ENCODE results near the gene IL4.

GRCh38 chr5:132639706-132640130 is 34.1 kb upstream of the IL4 start:
- TF ChIP-seq HLTF (IDR thresholded peaks at IDR 0.05) (no peak), ZBTB43 (CRISPR knock-in tag; IDR thresholded peaks at IDR 0.05) (no peak), ID3 (CRISPR knock-in tag; IDR thresholded peaks at IDR 0.05) (no peak), ID3 (tag; IDR thresholded peaks at IDR 0.05) (no peak), CTCF (IDR thresholded peaks at IDR 0.05 in 2 of 3, conservative IDR thresholded peaks at IDR 0.05 in 1 of 3; ENCODE audit: insufficient read depth in 2 of 3, low read depth in 1 of 3, low read length in 3 of 3) (no peak), POLR2A (conservative IDR thresholded peaks at IDR 0.05) (no peak), ZNF699 (CRISPR knock-in tag; IDR thresholded peaks at IDR 0.05; ENCODE audit: insufficient replicate concordance) (no peak), POLR2AphosphoS5 (IDR thresholded peaks at IDR 0.05; ENCODE audit: control insufficient read depth, insufficient read depth, low read depth, low read length) (no peak), ZBTB40 (IDR thresholded peaks at IDR 0.05) (no peak), ZBTB40 (CRISPR knock-in tag; IDR thresholded peaks at IDR 0.05) (no peak), E2F4 (CRISPR knock-in tag; IDR thresholded peaks at IDR 0.05; ENCODE audit: low read depth) (no peak), ZNF449 (CRISPR knock-in tag; IDR thresholded peaks at IDR 0.05) (no peak), STAT5A (IDR thresholded peaks at IDR 0.05; ENCODE audit: borderline replicate concordance, low read length) (no peak)

All from K562 (cell line).